Stimulated activated CD4-positive, alpha-beta T cell treated with anti-CD3 and anti-CD28 coated beads, Interleukin-1b, Interleukin-23, amount 100 ng/mL, for 48 hours (primary cell): ENCODE results near the gene GNB1L.

Source experiments
- DNase-seq: peaks from one replicate; pipeline ENCODE4 v3.0.0-alpha.2; 2020

GNB1L gene, protein sequence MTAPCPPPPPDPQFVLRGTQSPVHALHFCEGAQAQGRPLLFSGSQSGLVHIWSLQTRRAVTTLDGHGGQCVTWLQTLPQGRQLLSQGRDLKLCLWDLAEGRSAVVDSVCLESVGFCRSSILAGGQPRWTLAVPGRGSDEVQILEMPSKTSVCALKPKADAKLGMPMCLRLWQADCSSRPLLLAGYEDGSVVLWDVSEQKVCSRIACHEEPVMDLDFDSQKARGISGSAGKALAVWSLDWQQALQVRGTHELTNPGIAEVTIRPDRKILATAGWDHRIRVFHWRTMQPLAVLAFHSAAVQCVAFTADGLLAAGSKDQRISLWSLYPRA

GRCh38 chr22:19854778-19855503 is at the start of gene GNB1L, which contains the start of gene RTL10:
Gene GNB1L (minus strand): TSS chr22:19854874. CDS start chr22:19821355, 33,519 bp downstream.
Gene RTL10 (minus strand): TSS chr22:19854874. CDS start chr22:19852261, 2,613 bp downstream.
- peak; percentile 95 for DNase-seq

GRCh38 chr22:19904174-19904856 is 49.6 kb upstream of the GNB1L start:
- DNase-seq, result no peak

- no peak for DNase-seq
Observed at GRCh38 chr22:19903513-19903912, 48.8 kb upstream of the GNB1L start.

DNA sequence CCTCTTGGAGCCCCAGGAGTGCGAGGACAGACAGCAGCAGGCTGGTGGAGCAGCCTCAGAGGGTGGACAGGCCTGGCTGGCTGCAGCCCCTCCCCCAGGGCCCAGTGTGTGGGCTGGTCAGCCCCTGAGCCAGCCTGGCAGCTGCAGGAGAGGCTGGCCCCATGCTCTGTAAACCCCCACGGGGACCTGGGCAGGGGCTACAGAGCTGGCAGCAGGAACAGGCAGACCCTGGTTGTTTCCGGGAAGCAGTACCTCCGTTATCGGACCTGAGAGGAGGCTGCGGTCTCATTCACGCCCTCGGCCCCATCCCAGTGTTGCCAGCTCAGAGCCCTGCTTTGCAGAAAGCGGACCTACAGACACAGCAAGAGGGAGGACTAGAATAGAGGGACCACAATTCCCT is 48.4 kb upstream of the GNB1L start:
- no peak for DNase-seq

GRCh38 chr22:19902245-19902715 is 47.6 kb upstream of the GNB1L start:
- DNase-seq, result no peak

- no peak for DNase-seq
Observed at GRCh38 chr22:19901577-19902244, 47.0 kb upstream of the GNB1L start.

DNA sequence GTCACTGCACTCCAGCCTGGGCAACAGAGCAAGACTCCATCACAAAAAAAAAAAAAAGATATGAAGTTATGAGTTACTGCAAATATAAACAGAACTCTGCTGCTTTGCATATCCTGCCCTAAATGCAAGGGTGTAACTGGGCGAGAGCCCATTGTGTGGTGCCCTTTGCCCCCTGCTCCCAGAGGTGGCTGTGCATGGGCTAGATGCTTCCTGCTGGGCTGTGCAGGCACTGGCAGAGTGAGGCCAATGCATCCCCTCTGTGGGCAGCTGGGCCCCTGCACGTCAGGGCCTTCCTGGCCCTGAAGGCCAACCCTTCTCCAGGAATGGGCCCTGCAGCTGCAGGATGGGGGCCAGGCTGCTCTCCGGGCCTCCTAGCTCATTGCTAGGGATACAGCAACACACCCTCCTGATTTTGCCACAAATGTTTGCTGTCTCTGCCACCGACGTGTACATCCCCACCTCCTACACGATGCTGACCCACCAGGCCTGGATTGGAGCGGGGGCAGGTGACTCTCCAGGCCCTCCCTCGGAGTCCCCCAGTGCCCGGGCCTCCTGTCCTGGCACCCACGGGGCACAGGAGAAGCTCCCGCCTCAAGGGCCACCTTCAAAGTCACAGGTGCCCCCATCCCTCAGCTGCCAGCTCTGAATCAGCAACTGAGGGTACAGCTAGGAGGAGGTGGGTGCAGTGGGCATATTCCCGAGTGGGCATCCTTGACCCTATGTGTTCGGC is 46.2 kb upstream of the GNB1L start:
- DNase-seq, result no peak

DNA sequence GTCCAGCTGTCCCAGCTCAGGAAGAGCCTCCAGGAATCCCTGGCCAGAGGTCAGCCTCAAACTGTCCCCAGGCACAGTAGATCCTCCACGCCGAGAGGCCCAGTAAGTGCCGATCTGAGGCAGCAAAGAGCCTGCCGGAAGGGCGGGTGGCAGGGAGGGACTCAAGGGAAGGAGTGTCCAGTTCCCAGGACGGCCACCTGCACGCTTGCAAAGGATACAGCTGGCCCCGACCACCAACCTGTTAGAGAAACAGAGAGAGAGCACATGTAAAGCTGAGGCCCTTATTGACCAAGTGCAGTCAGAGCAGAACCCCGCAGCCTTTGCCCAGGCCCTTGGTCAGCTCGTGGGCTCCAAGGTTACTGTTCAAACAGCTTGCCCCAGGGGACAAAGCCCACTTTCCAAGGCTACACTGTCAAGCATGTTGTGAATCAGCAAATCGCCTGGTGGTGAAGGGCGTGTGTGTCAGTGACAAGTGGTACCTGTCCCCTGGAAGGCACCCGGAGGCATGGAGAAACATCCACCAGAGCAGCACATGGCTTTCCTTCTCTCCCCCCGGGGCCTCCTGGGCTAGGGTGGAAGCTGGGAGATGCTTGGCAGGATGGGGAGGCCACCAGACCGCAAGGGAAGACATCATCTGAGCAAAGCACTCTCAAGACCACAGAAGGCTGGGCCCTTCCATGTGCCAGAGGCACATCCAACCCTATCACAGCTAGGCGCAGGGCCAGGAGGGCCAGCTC is 44.3 kb upstream of the GNB1L start:
- DNase-seq, result no peak

GRCh38 chr22:19898145-19898544 is 43.5 kb upstream of the GNB1L start:
- no peak for DNase-seq

GRCh38 chr22:19897726-19898125 is 43.1 kb upstream of the GNB1L start:
- DNase-seq, result no peak

DNA sequence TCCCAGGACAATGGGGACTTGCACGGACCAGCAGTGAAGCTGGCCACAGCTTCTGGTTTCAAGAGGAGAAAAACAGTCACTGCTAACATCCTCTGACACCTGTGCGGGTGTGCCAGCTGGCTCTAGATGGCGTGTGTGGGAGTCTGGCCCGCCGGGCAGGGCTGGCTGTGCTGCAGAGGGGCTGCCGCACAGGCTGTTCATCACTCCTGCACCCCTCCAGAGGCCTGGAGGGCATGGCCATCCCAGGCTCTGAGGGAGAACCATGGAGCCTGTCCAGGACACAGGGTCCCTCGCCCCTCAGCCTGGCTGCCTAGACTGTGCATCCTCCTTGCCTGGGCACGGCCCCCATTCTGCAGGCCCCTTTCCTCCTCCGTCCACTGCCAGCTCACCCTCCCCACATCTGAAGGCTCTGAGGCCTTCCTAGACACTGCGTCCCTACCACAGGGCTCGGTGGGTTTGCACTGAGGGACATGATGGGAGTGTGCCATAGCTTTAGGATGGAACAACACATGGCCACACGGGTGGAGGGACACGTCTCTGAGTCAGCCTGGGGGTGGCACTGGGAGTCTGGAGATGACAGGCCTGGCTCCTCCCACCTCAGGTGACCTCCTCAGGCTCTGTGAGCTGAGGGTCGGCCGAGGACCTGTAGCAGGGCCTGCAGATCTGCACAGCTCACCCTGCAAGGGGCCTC is 42.1 kb upstream of the GNB1L start:
- DNase-seq, result peak; percentile 33

DNA sequence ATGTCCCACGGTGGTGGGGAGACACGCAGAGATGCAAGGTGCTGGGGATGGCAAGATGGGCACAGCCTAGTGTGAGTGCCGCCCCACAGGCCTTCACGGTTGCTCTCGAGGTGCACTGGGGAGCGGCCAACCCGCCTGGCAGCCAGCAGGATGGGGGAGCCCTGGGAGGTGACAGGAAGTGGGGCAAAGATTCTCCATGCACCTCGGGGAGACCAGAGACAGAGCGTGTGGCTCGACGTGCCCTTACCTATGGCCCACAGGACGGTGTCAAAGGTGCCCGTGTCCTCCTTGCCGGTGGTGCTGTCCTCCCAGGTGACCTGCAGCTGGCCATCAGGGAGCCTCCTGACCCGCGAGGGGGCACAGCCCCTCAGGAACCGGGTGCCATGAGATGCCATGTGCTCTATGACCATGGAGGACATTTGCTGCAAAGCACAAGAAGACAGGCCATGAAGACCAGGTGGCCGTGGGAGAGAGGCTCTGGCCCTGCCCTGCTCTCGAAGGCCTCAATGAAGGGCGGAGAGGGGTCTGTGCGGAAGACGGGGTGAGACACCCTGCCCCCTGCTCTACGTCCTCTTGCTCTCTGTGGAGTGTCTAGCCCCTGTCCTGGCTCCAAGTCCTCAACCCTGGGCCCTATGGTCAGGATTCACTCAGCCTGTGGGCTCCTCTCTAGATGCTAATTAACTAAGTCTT is 40.6 kb upstream of the GNB1L start:
- no peak for DNase-seq

DNA sequence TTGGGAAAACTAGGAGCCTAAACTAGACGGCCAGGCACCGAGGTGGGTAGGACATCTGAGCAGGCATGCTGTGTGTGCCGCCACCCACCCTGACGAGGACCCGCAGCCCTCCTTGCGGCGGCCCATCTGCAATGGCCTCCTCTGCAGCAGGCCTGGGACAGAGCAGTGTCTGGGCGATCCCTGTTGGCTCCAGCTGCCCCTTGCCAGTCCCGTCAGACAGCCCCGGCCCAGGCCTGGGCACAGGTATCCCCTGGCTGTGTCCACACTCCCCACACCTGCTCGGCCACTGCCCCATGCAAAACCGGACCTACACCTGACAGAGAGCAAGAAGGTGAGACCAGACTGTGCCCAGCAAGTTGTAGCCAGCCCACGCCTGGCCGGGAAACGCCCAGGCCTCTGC is 38.7 kb upstream of the GNB1L start:
- no peak for DNase-seq

DNA sequence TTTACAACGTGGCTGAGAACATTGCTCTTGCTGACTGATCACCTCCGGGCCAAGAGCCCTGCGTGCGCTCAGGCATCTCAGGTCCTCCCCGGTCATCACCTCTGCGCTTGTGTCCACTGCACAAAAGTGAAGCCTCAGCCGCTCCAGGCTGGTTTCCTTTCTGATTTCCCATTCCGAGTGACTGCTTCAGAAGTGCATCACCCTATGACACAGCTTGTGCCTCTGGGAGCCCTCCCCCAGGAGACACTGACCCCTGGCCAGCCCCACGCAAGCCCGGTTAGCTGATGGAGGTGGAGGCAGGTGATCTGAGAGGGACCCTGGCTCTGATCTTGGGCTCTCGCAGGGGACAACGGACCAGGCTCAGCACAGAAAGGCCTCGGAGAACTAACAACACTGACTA is 38.3 kb upstream of the GNB1L start:
- no peak for DNase-seq

DNA sequence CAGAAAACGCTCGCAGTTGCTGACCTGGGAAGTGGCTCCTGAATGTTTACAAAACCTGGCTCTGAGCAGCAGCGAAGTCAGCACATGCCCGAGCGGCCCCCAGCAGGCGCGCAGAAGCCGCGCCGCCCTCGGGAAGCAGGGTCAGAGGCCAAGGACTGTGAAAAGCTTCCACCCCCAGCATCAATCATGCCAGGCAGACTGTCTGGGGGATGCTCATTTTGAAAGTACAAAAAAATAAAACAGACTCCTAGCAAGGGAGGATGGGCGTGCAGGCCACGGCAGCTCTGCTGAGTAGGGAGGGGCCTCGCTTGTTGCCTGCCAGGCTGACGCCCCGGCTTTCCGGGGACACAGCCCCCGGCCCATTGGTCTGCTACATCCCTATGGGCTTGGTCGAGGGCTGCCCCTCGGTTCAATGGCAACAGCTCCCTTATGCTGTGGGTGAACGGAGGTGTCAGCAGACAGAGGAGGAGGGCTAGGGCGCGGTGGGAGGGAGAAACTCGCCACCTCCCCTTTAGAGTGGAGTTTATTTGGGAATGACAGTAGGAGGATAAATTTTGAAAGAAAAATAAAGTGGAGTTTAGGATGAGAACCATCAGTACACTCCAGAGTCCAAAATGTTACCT is 37.7 kb upstream of the GNB1L start:
- peak; percentile 74 for DNase-seq

GRCh38 chr22:19891317-19892256 is 36.9 kb upstream of the GNB1L start:
- DNase-seq, result peak; percentile 86

DNA sequence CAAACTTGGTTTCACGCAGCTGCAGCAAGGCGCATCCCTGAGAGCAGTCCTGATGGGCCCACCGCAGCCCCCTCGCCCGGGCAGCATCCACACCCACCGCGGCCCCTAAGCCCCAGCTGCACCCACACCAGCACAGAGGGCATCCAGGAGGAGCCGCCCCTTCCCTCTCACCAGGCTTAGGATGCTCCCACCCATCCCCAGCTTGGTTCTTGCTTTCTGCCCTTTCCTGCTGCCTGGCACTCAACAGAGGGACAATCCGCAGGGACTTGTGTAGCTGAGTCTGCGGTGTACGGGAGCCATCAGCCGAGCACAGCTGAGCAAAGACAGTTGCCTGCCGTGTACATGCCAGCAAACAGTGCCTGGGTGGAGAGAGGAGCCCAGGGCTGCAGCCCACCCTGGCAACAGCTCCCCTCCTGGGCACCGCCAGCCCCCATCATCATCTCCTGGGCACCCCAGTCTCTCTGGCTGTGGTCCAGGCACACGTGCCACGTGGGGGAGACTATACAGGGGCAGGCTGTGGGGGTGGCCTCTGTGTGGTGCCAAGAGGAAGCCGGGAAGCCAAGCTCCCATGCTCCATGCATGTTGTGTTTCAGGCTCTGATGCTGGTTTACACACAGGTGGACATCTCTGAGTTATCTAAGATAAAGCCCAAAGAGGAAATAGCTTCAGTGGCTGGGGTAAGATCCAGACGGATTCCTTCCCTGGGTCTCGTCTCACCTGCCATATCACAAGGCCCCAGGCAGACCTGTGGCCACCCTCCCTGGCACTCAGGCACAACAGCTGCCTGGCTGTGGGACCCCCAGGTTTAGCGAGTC is 36.0 kb upstream of the GNB1L start:
- DNase-seq, result no peak

DNA sequence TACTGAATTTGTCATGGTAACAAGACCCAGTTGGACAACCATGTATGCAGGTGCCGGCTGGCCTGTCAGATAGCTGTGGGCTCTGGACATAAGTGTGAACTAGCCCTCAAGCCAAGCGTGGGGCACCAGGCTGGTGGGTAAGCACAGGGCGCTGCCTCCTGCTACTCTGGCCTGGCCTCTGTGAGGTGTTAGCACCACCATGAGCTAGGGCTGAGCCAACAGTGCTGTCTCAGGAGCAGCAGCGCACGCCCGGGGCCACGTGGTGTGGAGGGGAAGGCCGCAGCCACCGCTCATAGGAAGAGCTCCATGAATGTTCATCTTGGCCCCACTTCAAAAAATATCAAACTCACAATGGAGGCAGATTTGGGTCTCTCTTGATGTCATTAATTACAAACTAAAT is 35.3 kb upstream of the GNB1L start:
- peak; percentile 59 for DNase-seq
